ENCODE data around the gene CDC5L.
A peak's percentile ranks its signal among the peaks of the same experiment; 100 is the strongest.

Gene CDC5L

DNA sequence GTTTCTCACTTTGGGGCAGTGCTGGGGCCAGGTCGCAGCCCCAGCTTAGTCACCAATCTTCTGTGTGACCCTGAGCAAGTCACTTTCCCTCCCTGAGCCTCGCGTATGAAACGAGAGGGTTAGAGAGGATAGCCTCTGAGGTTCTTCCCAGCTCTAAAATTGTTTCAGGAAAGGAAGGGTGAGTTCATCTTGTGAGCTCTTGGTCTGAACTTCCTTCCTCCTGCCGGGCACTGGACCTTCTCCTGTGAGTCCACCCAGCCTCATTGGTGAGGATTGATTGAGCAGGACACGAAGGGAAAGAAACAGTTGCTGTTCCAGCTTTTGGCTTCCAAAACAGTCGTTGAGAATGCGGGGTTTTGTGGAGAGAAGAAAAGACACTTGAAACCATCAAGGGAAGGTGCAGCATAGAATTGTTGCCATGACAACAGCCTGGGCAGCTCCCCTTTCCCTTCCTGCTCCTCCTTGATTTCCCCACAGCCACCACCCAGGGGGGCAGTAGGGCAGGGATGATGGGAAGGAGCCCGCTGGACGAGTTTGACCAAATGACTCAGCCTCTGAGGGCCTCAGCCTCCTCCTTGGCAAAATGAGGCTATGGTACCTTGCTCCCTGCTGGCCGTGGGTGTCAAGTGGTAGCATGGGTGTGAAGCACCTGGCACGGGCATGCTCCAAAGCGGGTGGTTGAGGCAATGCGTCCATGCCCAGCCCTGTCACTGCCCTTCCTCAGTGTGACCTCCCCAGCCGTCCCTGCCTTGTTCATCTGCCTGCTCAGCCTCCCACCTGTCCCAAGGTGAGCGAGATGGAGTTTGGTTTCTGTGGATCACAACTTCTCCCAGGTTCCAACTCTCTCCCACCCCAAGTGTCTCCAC lies 107.8 kb downstream of the CDC5L start:
- no peak for DNase-seq

DNA sequence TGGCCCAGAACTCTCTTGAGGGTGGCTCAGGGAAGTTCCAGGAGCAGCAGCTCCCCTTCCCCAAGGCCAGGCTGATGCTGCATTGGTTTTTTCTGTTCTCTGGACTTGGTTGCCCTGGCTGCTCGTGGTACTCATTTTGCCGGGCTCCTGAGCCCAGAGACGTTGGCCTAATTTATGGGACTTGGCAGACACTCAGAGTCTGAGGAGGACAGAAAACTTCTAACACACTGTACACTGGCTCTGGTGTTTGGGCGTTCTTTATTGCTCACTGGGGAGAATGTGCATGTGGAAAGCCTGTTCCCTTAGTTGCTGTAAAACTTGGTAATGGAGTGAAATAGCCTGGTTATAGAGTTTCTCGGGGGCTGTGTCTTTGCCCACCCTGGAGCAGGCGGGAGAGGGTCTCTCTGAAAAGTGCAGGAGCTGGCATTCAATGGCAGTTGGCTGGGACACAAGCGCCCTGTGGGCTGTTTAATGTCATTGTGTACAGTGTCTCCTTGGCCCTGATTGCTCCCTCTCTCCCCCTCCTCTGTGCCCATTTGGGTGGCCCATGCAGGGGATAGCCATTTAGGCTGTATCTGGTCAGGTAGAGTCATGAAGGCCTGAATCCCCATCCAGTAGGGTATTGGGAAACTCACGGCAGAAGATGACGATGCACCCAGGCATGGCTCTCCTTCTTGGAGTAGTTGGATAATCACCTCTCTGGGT lies 109.3 kb downstream of the CDC5L start:
- DNase-seq, result peak in 5 of 56 donors; percentile 7 to 24 (median 15)

DNA sequence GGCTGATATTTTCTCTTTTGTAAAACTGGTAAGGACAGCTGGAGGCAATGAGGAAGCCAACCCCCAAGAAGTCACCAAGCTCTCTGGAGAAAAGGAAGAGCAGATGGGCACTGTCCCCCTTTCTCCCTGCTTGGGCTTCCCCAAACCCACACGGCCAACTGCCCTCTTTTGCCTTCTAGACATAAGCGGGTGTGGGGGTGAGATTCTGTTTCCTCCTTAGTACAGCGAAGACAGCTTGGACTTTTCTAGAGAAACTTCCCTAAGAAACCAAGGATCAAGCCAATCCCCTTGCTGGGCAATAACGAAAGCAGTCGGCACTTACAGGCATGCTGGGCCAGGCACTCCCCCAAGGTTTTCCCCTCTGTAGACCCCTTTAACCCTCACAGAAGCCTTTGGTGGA lies 110.3 kb downstream of the CDC5L start:
- DNase-seq, result no peak

DNA sequence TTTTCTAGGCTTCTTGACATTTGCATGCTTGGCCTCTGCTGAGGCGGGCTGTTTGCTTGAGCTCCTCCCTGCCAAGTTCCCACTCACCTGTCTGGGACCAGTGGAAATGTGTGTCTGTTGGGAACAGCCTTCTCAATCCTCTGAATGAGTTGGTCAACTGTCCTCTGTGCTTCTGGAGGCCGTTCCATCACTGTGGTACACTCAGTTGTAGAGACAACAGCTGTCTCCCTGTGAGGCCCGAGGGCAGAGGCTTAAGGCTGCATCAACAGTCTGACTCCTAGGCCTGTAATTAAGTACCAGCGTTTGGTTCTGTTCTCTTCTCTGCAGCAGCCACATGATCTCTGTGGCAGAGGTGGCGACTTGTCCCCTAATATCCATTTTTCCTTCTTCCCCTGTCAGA lies 110.9 kb downstream of the CDC5L start:
- DNase-seq, result no peak

DNA sequence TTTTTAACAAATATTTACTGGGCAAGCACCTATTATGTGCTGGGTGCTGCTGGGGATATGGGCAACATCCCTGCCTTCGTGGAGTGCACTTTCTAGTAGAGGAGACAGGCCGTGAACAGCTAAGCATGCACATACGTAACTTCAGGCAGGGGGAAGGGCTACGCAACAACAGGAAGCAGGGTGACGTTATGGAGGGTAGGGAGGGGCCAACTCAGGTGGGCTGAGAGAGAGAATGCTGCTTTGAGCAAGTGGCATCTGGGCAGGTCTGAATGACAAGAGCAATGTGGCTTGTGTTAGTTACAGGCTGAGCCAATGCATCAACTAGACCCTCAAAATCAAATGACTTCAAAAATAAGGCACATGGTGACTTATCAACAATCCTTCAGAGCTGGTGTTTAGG lies 112.1 kb downstream of the CDC5L start:
- no peak for DNase-seq
